Activated naive CD8-positive, alpha-beta T cell treated with anti-CD3 and anti-CD28 coated beads, Interleukin-2, amount 10 ng/mL, durations not matched to agents 7 days and 5 days (primary cell): Measurements from ENCODE around the gene MAPK13. TPM values are rescaled to one million over a fixed set of nuclear protein-coding genes. Genes with fewer than 3 reads are reported as not detected.

Source experiments
- ATAC-seq: fragments of 150-1000 bp; cut with Tn5 transposase; one replicate; pipeline ENCODE4 v1.10.0; 2021; ENCODE audit warnings: low read depth, moderate library complexity
- POLR2A ChIA-PET: fragments of 350-600 bp; sonication (Branson Sonifier 250); formaldehyde crosslinking; loops from one replicate; lab custom pipeline; 2021; ENCODE audit warnings: antibody characterized with exemption; lab: Charles Lee
- DNase-seq: peaks from one replicate; pipeline ENCODE4 v3.0.0; 2021
- H3K27ac Mint-ChIP-seq: one replicate; pipeline ENCODE4 v1.8.0; 2022; ENCODE audit warnings: mild to moderate bottlenecking, mixed read lengths
- H3K27me3 Mint-ChIP-seq: one replicate; pipeline ENCODE4 v1.8.0; 2022; ENCODE audit warnings: mild to moderate bottlenecking, moderate library complexity, mixed read lengths
- H3K36me3 Mint-ChIP-seq: one replicate; pipeline ENCODE4 v1.8.0; 2021; ENCODE audit warnings: mild to moderate bottlenecking, mixed read lengths
- H3K4me1 Mint-ChIP-seq: one replicate; pipeline ENCODE4 v1.8.0; 2021; ENCODE audit warnings: mixed read lengths
- H3K4me3 Mint-ChIP-seq: one replicate; pipeline ENCODE4 v1.8.0; 2022; ENCODE audit warnings: mild to moderate bottlenecking, moderate library complexity, mixed read lengths
- H3K9me3 Mint-ChIP-seq: one replicate; pipeline ENCODE4 v1.8.0; 2021; ENCODE audit warnings: mixed read lengths
- total RNA-seq, 2 experiments: library from RNA; stranded (reverse); gene quantifications; one replicate each; pipeline ENCODE4 v1.2.3, GENCODE V29; 2021

MAPK13 gene
- total RNA-seq, 2 experiments from 2014 or later: 40.5 to 41.6 TPM

- Mint-ChIP-seq H3K27ac (no peak overlapping the region), H3K36me3 (peaks cover 15% of the 10 kb centered on the region), H3K27me3 (no peaks in the 10 kb centered on the region), H3K4me3 (no peak overlapping the region), H3K9me3 (peaks cover 11% of the 10 kb centered on the region), H3K4me1 (peaks cover 13% of the 10 kb centered on the region)
- DNase-seq (no peak), ATAC-seq (no peak)
- POLR2A ChIA-PET: no interaction called here
Observed at GRCh38 chr6:36149476-36149875, 19.2 kb downstream of the MAPK13 start.

GRCh38 chr6:36150283-36150682 is 20.0 kb downstream of the MAPK13 start:
- POLR2A ChIA-PET: no interaction called here
- peaks cover 11% of the 10 kb centered on the region for H3K9me3 Mint-ChIP-seq
- H3K4me1 Mint-ChIP-seq: peaks cover 13% of the 10 kb centered on the region
- H3K27me3 Mint-ChIP-seq: no peaks in the 10 kb centered on the region
- DNase-seq (no peak), ATAC-seq (no peak)
- H3K36me3 Mint-ChIP-seq: peaks cover 16% of the 10 kb centered on the region
- no peak overlapping the region for H3K4me3 Mint-ChIP-seq
- no peak overlapping the region for H3K27ac Mint-ChIP-seq

- Mint-ChIP-seq H3K4me1 (peaks cover 6% of the 10 kb centered on the region), H3K36me3 (peaks cover 18% of the 10 kb centered on the region), H3K4me3 (no peak overlapping the region), H3K27ac (no peak overlapping the region), H3K9me3 (peaks cover 11% of the 10 kb centered on the region), H3K27me3 (no peaks in the 10 kb centered on the region)
- ATAC-seq (no peak), DNase-seq (no peak)
- POLR2A ChIA-PET: no interaction called here
Observed at GRCh38 chr6:36154286-36154685, 24.0 kb downstream of the MAPK13 start.

GRCh38 chr6:36155662-36156061 is 25.3 kb downstream of the MAPK13 start:
- POLR2A ChIA-PET: no interaction called here
- ATAC-seq: no peak

GRCh38 chr6:36160147-36160760 is 29.9 kb downstream of the MAPK13 start:
- ATAC-seq (no peak), DNase-seq (no peak)
- H3K4me3 Mint-ChIP-seq: no peak overlapping the region
- no peak overlapping the region for H3K27ac Mint-ChIP-seq
- no peaks in the 10 kb centered on the region for H3K27me3 Mint-ChIP-seq
- peaks cover 1% of the 10 kb centered on the region for H3K4me1 Mint-ChIP-seq
- H3K36me3 Mint-ChIP-seq: peaks cover 22% of the 10 kb centered on the region
- peaks cover 10% of the 10 kb centered on the region for H3K9me3 Mint-ChIP-seq
- POLR2A ChIA-PET: no interaction called here

More at GRCh38 chr6:36155662-36156061, 25.3 kb downstream of the MAPK13 start:
- Mint-ChIP-seq H3K4me1 (peaks cover 2% of the 10 kb centered on the region), H3K4me3 (no peak overlapping the region), H3K36me3 (peaks cover 26% of the 10 kb centered on the region), H3K9me3 (peaks cover 16% of the 10 kb centered on the region), H3K27ac (no peak overlapping the region), H3K27me3 (no peaks in the 10 kb centered on the region)
- no peak for DNase-seq

GRCh38 chr6:36169023-36170007 is 39.0 kb downstream of the MAPK13 start:
- POLR2A ChIA-PET: interaction anchor here (1.3 kb wide), 1 partner anchor 141 kb away, joined by 4 read pairs; the partner anchor contains the start of gene MAPK14
- DNase-seq: no peak
- Mint-ChIP-seq H3K4me3 (peak overlapping the region; percentile 68), H3K36me3 (peaks cover 18% of the 10 kb centered on the region), H3K27ac (peak overlapping the region; percentile 66), H3K9me3 (peaks cover 1% of the 10 kb centered on the region), H3K4me1 (peaks cover 18% of the 10 kb centered on the region), H3K27me3 (no peaks in the 10 kb centered on the region)
- peak; percentile 55 for ATAC-seq

- POLR2A ChIA-PET: no interaction called here
- DNase-seq (no peak), ATAC-seq (no peak)
- Mint-ChIP-seq H3K4me3 (no peak overlapping the region), H3K36me3 (peaks cover 20% of the 10 kb centered on the region), H3K9me3 (peaks cover 1% of the 10 kb centered on the region), H3K27ac (no peak overlapping the region), H3K4me1 (peaks cover 18% of the 10 kb centered on the region), H3K27me3 (no peaks in the 10 kb centered on the region)
Observed at GRCh38 chr6:36170704-36171103, 40.4 kb downstream of the MAPK13 start.

- peaks cover 1% of the 10 kb centered on the region for H3K9me3 Mint-ChIP-seq
- H3K4me1 Mint-ChIP-seq: peaks cover 18% of the 10 kb centered on the region
- H3K36me3 Mint-ChIP-seq: peaks cover 20% of the 10 kb centered on the region
- H3K27me3 Mint-ChIP-seq: no peaks in the 10 kb centered on the region
- POLR2A ChIA-PET: interaction anchor here (1.0 to 1.4 kb wide), 2 partner anchors 24 to 41 kb away, joined by 4 to 5 read pairs; partner anchors contain the start of gene MAPK13
- peak overlapping the region; percentile 22 for H3K4me3 Mint-ChIP-seq
- DNase-seq: no peak
- H3K27ac Mint-ChIP-seq: peak overlapping the region; percentile 17
- peak; percentile 77 for ATAC-seq
Observed at GRCh38 chr6:36171573-36171972, 41.3 kb downstream of the MAPK13 start.

GRCh38 chr6:36177166-36177565 is 46.9 kb downstream of the MAPK13 start:
- Mint-ChIP-seq H3K27me3 (peaks cover 3% of the 10 kb centered on the region), H3K36me3 (peaks cover 40% of the 10 kb centered on the region), H3K27ac (no peak overlapping the region), H3K9me3 (peaks cover 13% of the 10 kb centered on the region), H3K4me1 (peaks cover 6% of the 10 kb centered on the region), H3K4me3 (no peak overlapping the region)
- POLR2A ChIA-PET: no interaction called here
- DNase-seq: no peak
- no peak for ATAC-seq

GRCh38 chr6:36178544-36178943 is 48.2 kb downstream of the MAPK13 start:
- H3K36me3 Mint-ChIP-seq: peaks cover 38% of the 10 kb centered on the region
- no peak overlapping the region for H3K4me3 Mint-ChIP-seq
- peaks cover 7% of the 10 kb centered on the region for H3K4me1 Mint-ChIP-seq
- DNase-seq (no peak), ATAC-seq (no peak)
- no peak overlapping the region for H3K27ac Mint-ChIP-seq
- H3K27me3 Mint-ChIP-seq: peaks cover 5% of the 10 kb centered on the region
- H3K9me3 Mint-ChIP-seq: peaks cover 18% of the 10 kb centered on the region
- POLR2A ChIA-PET: no interaction called here

GRCh38 chr6:36180126-36180525 is 49.8 kb downstream of the MAPK13 start:
- Mint-ChIP-seq H3K9me3 (peaks cover 18% of the 10 kb centered on the region), H3K36me3 (peaks cover 37% of the 10 kb centered on the region), H3K4me3 (no peak overlapping the region), H3K27me3 (peaks cover 5% of the 10 kb centered on the region), H3K27ac (no peak overlapping the region), H3K4me1 (peaks cover 7% of the 10 kb centered on the region)
- ATAC-seq (no peak), DNase-seq (no peak)
- POLR2A ChIA-PET: no interaction called here

- no peak for DNase-seq
- H3K4me3 Mint-ChIP-seq: no peak overlapping the region
- H3K36me3 Mint-ChIP-seq: peaks cover 16% of the 10 kb centered on the region
- ATAC-seq: no peak
- peaks cover 1% of the 10 kb centered on the region for H3K4me1 Mint-ChIP-seq
- H3K27ac Mint-ChIP-seq: no peak overlapping the region
- peaks cover 8% of the 10 kb centered on the region for H3K9me3 Mint-ChIP-seq
- POLR2A ChIA-PET: no interaction called here
- H3K27me3 Mint-ChIP-seq: peaks cover 5% of the 10 kb centered on the region
Observed at GRCh38 chr6:36184311-36184710, 54.0 kb downstream of the MAPK13 start.

GRCh38 chr6:36186199-36186598 is 55.9 kb downstream of the MAPK13 start:
- Mint-ChIP-seq H3K4me1 (peaks cover 1% of the 10 kb centered on the region), H3K27ac (no peak overlapping the region), H3K27me3 (peaks cover 2% of the 10 kb centered on the region), H3K4me3 (no peak overlapping the region), H3K36me3 (peaks cover 9% of the 10 kb centered on the region), H3K9me3 (peaks cover 8% of the 10 kb centered on the region)
- ATAC-seq (no peak), DNase-seq (no peak)
- POLR2A ChIA-PET: no interaction called here
